ENCODE results near the gene MPZL1. TPM values are rescaled to one million over a fixed set of nuclear protein-coding genes. Genes with fewer than 3 reads are reported as not detected.

MPZL1 gene
- total RNA-seq, 1 donor from 2014 or later, result 132 TPM

Other genes with a start within 250 kb of the MPZL1 start
- 2.1 TPM for gene CD247, start 203.5 kb upstream of the MPZL1 start, total RNA-seq
- 185 TPM for gene CREG1, start 168.2 kb upstream of the MPZL1 start, total RNA-seq
- 12.7 TPM for gene RCSD1, start 91.8 kb upstream of the MPZL1 start, total RNA-seq
- 0.55 TPM for gene ADCY10, start 192.2 kb downstream of the MPZL1 start, total RNA-seq
- 54.6 TPM for gene DCAF6, start 214.7 kb downstream of the MPZL1 start, total RNA-seq
- 83.9 TPM for gene MPC2, start 215.1 kb downstream of the MPZL1 start, total RNA-seq